ENCODE data around the gene COX4I1.

The COX4I1 gene

GRCh38 chr16:85768199-85768598 is 31.3 kb upstream of the COX4I1 start:
- DNase-seq, result no peak

GRCh38 chr16:85770741-85771140 is 28.8 kb upstream of the COX4I1 start:
- DNase-seq, result no peak

DNA sequence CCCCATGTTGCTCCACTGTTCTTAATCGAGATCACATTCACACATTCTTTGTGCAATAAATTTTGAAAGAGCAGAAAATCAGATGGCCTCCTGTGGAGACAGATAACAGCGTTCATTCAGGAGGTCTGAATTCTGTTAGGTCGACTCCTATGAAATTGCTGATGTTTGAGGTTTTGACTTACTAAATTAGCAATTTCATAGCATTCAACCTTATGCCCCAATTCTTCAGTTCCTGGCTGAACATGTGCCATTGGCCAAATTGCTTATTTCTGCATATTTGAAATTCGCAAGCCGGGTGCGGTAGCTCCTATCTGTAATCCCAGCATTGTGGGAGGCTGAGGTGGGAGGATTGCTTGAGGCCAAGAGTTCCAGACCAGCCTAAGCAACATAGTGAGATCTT is 26.5 kb upstream of the COX4I1 start:
- no peak for DNase-seq

- no peak for DNase-seq
These were observed 25.4 kb upstream of the COX4I1 start for GRCh38 chr16:85774136-85774535.

GRCh38 chr16:85774811-85775210 is 24.7 kb upstream of the COX4I1 start:
- no peak for DNase-seq

DNA sequence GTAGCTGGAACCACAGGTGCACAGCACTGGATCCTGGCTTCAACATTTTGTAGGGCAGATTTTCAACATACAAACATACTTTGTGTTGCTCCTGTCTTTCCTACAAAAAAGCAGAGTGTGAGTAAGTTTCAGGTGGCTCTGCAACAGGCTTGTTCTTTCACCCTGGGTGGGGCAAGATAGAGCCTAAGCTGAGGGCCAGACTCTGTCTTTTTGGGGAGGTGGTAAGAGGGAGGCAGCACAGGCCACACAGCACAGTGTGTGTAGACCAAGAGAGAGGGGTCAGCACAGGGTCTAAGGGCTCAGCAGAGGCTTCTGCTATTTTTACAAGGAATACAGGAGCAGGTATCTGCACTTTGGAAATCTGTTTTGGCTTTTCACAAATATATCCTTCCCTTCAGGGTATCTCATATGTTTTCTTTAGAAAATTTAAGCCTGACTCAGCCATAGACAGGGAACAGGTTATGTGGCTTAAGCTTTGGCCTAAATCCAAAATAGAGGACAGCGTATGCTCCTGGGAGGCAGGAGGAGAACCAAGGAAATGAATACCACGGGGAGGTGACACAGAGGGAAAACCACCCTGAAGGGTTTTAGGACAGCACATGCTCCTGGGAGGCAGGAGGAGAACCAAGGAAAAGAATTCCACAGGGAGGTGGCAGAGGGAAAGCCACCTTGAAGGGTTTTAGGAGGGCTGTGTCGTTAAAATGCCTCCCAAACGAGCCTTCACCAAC is 21.7 kb upstream of the COX4I1 start:
- DNase-seq, result no peak

DNA sequence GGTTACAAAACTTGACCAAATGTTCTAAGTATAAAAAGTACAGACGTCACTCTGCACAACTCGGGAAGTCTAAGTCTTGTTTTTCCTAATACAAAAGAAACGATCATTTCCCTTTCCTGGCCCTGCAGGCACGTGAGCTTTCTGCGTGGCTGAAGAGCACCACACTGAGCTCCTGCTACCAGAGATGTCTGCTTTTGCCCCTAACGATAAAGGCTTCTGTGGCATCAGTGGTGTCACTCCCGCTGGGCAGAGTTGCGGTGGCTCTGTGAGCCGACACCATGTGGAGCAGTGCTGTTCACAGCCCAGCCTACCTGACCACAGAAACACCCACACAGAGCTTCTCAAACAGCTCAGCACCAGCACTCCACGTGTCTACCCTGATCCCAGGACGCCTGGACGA is 20.6 kb upstream of the COX4I1 start:
- DNase-seq, result no peak

DNA sequence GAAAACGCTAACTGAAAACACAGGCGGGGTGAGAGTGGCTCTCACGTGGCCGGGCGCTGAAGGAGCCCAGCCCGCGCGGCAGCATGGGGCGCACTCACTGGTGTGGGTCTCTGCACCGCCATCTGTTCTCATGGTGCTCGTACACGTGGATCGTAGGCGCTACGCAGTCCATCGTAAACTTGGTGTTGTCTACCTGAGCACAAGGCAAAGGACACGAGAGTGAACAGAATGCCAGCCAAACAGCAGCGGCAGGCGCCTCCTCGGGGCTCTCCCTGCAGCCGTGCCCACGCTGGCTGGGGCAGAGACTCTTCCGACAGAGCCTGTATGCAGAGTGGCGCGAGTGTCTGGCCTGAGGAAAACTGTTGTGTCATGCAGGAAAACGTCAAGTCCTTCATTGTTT is 19.2 kb upstream of the COX4I1 start:
- DNase-seq, result no peak

GRCh38 chr16:85781156-85781555 is 18.3 kb upstream of the COX4I1 start:
- no peak for DNase-seq

DNA sequence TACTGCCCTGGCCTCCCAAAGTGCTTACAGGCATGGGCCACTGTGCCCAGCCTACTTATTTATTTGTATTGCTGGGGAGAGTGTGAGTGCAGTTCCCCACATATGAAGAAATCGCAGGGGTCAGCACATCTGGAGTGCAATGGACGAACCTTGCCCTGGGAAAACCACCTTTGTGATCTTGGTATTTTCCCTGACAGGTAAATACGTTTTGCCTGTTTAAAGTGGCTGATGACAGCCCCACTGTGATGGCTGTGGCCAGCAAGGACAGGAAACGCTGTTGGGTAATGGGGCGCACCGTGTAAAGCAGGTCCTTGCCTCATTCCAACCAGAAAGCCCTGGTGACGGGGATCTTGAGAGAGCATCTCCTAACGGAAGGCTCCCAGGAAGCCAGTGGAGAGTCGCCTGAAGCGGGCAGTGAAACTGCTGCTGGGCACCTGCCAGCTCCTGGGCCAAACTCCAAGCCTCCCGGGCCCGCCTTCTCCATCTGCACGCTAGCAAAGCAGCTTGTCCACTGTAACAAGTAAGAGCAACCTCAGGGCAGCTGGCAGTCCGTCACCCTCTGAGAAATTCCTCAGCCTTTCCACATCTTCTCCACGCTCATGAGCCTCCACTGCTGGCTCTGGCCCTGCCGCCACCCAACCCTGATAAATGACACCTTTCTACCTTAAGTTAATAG is 17.7 kb upstream of the COX4I1 start:
- no peak for DNase-seq

DNA sequence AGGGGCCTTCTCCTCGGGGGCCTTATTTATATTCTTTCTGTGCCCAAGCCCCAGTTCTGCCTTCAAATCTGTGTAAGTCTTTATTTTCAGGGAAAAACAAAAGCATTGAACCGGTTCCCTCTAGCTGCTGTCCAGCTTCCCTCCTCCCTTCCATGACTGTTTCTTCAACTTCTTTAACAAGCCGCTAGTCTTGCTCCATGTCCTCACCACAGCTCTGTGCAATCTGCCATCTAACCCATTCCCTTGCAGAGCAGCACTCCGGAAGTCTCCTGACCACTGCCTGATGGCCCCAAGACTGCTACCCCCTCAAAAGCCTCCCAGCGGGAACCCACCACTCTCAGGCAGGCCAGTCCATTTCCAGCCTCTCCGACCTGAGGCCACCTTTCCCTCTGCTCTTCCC is 17.0 kb upstream of the COX4I1 start:
- no peak for DNase-seq

DNA sequence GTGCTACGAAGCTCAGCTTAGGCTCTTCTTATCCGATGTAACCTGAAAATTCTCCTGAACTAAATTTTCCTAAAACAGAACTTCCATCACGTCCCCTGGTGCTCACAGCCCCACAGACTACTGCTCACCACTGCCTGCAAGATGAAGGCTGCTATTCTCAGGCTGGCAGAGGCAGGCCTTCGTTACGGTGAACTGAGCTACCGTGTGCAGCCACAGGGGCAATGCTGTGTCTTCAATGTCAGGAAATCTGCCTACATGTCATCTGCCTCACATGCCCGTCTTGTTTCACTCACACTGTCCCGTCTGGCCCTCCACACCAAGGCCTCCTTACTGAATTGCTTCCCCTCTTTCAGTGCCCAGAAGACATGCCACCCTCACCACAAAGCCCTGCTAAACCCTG is 16.1 kb upstream of the COX4I1 start:
- DNase-seq, result no peak

DNA sequence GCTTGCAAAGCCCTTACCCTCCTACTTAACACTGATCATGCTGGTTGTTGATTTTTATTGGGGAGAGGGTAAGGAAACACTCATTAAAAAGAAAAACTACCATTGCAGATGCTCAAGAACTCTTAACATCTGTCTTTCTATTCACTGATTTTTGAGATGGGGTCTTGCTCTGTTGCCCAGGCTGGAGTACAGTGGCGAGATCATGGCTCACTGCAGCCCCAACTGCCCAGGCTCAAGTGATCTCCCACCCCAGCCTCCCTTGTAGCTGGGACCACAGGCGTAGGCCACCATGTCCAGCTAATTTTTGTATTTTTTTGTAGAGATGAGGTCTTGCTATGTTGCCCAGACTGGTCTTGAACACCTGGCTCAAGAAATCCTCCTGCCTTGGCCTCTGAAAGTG is 14.7 kb upstream of the COX4I1 start:
- DNase-seq, result no peak

DNA sequence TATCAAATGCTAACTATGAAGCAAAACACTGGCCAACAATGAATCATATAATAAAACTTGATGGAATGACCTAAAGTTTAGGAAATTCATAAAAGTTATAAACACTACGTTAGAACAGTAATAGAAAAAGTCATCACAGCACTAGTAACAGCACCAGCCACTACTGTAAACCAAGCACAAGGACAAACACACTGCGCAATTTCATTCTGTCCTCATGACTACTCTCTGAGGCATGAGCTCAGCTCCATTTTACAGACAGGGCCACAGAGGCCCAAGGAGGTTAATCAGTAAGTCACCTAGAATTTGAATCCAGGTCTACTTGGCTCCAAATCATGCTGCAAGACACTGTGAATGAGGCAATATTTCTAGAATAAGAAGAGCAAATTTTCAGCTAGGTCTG is 13.6 kb upstream of the COX4I1 start:
- no peak for DNase-seq

DNA sequence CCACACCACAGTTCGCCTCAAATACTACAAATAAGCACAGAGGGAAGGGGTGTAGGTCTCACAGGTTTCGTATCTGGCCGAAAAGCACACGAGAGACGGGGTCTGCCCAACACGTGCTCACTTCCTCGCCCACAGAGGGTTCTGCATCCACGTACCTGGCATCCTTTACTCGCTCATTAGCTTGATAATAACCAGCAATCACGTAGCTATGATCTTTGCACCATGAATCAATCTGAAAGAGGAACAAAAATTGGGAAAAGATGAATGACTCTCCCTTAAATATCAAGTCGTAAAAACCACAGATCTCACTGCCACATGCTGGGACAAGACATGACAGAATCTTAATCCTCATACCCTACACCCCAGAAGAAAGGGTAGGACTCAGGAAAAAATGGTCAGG is 10.7 kb upstream of the COX4I1 start:
- DNase-seq, result no peak

DNA sequence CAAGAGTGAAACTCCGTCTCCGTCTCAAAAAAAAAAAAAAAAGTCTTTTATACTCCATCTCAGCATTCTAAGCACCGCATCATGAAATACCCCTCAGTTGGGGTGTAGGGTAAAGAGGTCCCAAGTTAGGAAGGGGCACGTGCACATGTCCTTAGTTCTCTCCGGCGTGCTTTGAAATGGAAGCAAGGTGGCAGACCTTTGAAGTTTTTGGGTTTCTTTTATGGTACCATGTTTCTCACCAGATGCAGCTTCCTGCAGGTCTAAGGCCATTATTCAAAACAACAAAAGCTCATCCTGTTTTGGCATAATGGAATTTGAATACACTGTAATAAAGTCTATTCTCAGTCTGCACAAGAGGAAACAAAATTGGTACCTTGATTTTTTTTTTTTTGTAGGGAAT is 9.7 kb upstream of the COX4I1 start:
- DNase-seq, result no peak

DNA sequence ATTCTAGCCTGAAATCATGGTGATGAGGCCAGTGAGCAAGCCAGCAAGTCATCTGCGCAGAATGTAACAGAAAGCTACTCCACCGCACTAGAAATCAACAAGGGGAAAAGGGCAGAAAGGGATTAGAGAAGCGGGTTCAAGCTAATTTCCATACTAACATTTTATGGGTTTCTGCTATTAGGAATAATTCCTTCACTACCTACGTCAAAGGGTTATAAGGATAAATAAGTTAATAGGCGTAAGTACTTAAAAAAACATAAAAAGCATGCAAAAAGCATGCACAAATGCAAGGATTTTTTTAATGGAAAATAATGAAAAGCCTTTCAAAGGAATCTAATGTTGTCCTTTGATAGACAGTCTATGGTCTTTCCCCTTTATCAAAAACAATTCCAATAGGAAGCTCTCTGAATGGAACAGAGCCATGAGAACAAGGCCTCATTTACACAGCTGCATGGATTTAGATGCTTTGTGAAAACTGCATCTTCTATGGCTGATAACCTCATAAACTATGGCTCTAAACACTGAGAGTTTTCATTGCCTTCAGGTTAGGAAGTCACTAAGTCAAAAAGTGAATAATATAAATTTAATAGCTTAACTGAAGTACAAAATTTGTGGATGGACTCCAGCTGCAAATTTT is 5.7 kb upstream of the COX4I1 start:
- no peak for DNase-seq

DNA sequence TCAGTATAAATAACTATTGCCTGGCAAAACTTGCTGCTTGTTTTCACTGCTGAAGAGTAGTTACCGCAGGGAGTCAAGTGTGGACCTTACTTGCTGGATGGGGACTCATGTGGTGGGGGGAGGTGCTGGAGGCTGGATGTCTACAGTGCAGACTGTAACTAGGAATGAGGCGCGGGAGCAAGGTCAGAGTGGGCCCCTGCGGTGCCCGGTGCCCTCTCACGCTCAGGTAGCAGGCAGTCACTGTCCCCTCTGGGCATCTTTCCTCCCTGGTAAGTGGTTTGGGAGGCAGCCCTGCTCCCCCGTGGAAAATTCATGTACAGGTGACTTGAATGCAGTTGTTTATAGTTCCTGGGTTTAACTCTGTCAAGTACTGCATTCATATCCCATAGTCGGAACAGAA is 4.8 kb upstream of the COX4I1 start:
- DNase-seq, result no peak

GRCh38 chr16:85796152-85796551 is 3.3 kb upstream of the COX4I1 start:
- DNase-seq, result no peak

- DNase-seq, result no peak
These were observed 2.9 kb upstream of the COX4I1 start for GRCh38 chr16:85796599-85796998.

DNA sequence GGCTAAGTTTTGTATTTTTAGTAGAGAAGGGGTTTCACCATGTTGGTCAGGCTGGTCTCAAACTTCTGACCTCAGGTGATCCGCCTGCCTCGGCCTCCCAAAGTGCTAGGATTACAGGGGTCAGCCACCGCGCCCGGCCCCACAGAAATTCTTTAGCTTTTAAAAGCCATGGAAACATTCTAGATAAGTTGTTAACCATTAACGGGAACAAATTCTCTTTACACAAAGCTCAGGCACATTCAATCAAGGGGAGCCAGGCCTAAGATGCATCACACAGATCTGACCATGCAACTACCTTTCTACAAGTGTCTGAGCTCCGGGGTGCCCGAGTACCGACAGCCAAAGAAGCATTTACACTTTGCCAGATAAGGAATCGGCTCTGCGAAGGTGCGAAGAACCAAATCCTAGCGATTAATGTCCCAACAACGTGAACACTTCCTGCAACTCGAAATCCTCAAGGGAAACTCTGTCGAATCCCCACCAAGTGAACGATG is 1.2 kb upstream of the COX4I1 start:
- no peak for DNase-seq

DNA sequence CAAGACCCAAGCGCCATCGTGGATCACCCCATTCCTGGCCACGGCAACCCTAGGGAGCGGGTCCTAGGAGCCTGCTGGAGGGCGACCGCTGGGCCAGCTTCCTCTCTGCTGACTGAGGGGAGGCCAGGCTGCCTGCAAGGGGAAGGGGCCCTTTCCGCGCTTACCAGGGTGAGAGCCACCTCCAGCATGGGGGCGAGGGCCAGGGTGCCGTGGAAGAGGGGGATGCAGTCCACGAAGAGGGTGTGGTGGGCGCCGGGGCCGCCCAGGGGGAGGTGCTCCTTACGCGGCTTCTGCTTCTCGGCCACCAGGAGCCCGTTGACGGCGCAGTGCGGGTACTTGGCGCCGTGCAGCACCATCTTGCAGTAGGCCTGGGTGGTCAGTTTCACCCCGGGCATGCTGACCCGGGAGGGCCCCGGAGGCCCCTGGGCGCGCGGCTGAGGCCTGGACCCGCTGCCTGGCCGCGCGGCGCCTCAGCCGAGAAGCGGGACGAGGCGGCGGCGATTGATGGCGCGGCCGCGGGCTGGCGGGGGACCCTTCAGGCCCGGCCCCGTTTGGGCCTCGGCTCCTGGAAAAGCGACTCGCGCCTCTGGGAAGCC is 496 bp upstream of the COX4I1 start:
- DNase-seq, result no peak

- no peak for DNase-seq
These were observed 800 bp downstream of the COX4I1 start for GRCh38 chr16:85800321-85800669.

DNA sequence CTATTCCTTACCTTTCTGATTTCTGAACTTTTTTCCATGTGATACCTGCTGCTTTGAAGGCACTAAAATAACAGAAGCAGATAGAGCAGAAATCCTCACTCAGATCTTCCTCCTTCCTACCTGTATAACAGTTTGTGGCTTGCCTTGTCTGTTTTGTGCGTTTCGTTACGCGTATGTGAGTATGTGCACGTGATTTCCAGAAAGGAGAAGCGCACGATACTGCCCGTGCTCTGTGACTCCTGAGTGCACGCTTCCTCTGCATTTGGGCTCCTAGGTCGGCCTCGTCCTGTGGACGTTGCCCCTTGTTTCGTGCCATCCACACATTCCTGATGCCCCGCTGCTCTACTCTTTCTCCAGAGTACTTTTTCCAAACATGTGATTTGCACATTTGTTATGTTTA is 4.1 kb downstream of the COX4I1 start:
- DNase-seq, result no peak

Data from amniotic stem cell (primary cell).